H1 (cell line): ENCODE measurements around the gene NRXN3.

Experiments used
- BRCA1 ChIP-seq: IDR thresholded peaks from 2 replicates; pipeline ENCODE4 v1.6.1; 2012; ENCODE audit warnings: low read depth, low read length, improper control_type of control experiment
- CREB1 ChIP-seq: IDR thresholded peaks from 2 replicates; pipeline ENCODE4 v1.6.1; 2012; ENCODE audit warnings: inconsistent platforms
- HDAC2 ChIP-seq, 2 experiments: fragments of 300-600 bp in 1 of 2; sonication (generic) in 1 of 2; IDR thresholded peaks; 2 replicates each; pipeline ENCODE4 v1.6.1; 2011 to 2012; ENCODE audit warnings: low read depth in 2 of 2, low read length in 2 of 2, mild to moderate bottlenecking in 2 of 2, moderate library complexity in 2 of 2, borderline replicate concordance in 1 of 2, inconsistent platforms in 1 of 2
- TAF1 ChIP-seq: IDR thresholded peaks from 2 replicates; pipeline ENCODE4 v1.6.1; 2011; ENCODE audit warnings: mild to moderate bottlenecking, low read depth, low read length

DNA sequence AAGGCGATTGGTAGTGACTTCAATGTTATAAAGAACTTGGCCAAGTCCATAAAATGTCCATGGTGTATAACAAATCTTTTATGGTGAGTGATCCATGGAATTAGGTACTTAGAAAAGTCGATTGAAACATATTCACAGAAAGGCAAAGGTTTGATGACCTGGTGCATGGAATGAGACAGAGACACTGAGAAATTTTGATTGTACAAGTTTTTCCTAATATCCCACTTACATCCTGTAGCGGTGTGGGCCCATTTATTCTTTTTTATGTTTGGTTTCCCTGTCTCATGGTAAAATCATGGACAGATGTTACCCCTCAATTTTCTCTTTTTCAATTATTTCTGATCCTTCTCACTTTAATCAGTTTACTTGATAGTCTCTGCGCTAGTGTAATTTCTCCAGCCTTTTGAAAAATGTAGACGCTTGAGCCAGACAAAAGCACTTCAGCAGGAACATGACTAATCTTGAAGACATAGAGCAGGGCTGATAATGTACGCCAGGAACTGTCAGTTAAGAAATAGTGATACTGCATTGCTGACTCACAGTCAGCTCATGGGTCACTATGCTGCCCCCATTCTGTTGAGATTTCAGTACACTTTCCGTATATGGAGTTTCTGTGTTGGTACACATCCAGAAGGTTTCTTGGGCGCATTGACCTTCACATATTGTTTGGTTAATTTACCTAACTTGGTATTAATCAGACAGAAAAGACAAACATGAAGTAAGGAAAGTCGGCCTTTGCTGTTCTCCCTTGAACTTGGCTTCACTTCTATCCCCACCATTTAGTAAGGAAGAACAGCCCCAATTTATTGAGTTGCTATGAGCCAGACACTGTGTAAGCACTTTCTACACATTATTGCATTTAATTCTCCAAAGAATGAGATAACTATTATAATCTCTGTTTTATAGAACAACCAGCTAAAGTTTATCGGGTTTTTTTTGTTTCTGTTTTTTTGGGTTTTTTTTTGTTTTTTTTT is 1199.5 kb downstream of the NRXN3 start:
- TF ChIP-seq HDAC2 (IDR thresholded peaks at IDR 0.05; ENCODE audit: borderline replicate concordance in 1 of 2, low read depth in 2 of 2, low read length in 2 of 2) (no peak), TAF1 (no peak), CREB1 (no peak), BRCA1 (no peak)
